Aorta (tissue), 5 donors: Measurements from ENCODE around the gene ZMYND19. TPM values are rescaled to one million over a fixed set of nuclear protein-coding genes. Genes with fewer than 3 reads are reported as not detected.

Source experiments
- ATAC-seq: fragments of 200-7000 bp; cut with Tn5 transposase; one replicate; pipeline ENCODE4 v1.9.1; 2022; ENCODE audit warnings: moderate library complexity; ENCODE audit not compliant: low FRiP score
- DNase-seq, 2 donors: peaks; one replicate each; pipeline ENCODE4 v3.0.0-alpha.2; 2020
- H3K27ac ChIP-seq, 2 donors: one replicate each; pipeline ENCODE4 v1.5.1; 2013; ENCODE audit warnings: low read length in 2 of 2, mild to moderate bottlenecking in 2 of 2, moderate library complexity in 2 of 2, control low read depth in 1 of 2, inconsistent platforms in 1 of 2, low read depth in 1 of 2
- H3K27me3 ChIP-seq, 2 donors: one replicate each; pipeline ENCODE4 v1.6.1; 2013; ENCODE audit warnings: control low read depth in 1 of 2, low read length in 1 of 2, mild to moderate bottlenecking in 1 of 2, moderate library complexity in 1 of 2; ENCODE audit not compliant: insufficient read depth in 2 of 2, control insufficient read depth in 1 of 2
- H3K36me3 ChIP-seq, 2 donors: one replicate each; pipeline ENCODE4 v1.6.1; 2013; ENCODE audit warnings: control low read depth in 1 of 2, low read length in 1 of 2, mild to moderate bottlenecking in 1 of 2; ENCODE audit not compliant: insufficient read depth in 2 of 2, control insufficient read depth in 1 of 2
- H3K4me1 ChIP-seq, 2 donors: one replicate each; pipeline ENCODE4 v1.6.1; 2013; ENCODE audit warnings: low read length in 2 of 2, control low read depth in 1 of 2, mild to moderate bottlenecking in 1 of 2, moderate library complexity in 1 of 2; ENCODE audit not compliant: insufficient read depth in 2 of 2, control insufficient read depth in 1 of 2
- H3K4me3 ChIP-seq, 2 donors: one replicate each; pipeline ENCODE4 v1.5.1; 2013; ENCODE audit warnings: low read length in 2 of 2, control low read depth in 1 of 2, mild to moderate bottlenecking in 1 of 2
- H3K9me3 ChIP-seq: one replicate; pipeline ENCODE4 v1.6.1; 2013; ENCODE audit warnings: mild to moderate bottlenecking, low read length; ENCODE audit not compliant: control insufficient read depth
- WGBS, 2 donors: extraction: QIAGEN DNeasy Blood & Tissue Kit; methylation state at CpG; one replicate each; pipeline ENCODE4 v1.1.7; 2013; 5-methylcytosine and 5-hydroxymethylcytosine counted together
- intact Hi-C, 2 donors: fragments of 100-400 bp; cut with DNase I; formaldehyde crosslinking; loops; one replicate each; pipeline versions ENCODE4 v1.14.2 to v1.15.0; 2022
- polyA plus RNA-seq, 2 donors: library from polyadenylated mRNA; stranded (reverse); fragments of 200-250 nt; gene quantifications; one replicate each; pipeline ENCODE4 v1.2.3, GENCODE V29; 2013
- total RNA-seq, 2 donors: library from RNA; stranded (reverse); fragmentation: NEBNext Ultra II Directional; extraction: Animal tissue kit (Norgen Biotek cat#: 25700); gene quantifications; one replicate each; pipeline ENCODE4 v1.2.1, GENCODE V29; 2021
- donor health status: healthy with polysubstance abuse.
- donor health status: Bipolar disorder and iron deficiency.
- donor health status: DM: no; HTN: no; CAD: no.
- donor health status: DM: no; HTN: no; CAD: no.
- donor health status: DM: yes; HTN: yes; CAD: no.

ZMYND19 gene
- total and polyA plus RNA-seq, 4 donors = 8.0 to 15.0 (median 11.5) TPM

GRCh38 chr9:137618105-137619067, 28.1 kb upstream of the ZMYND19 start, which contains the start of gene EHMT1:
TSS of gene EHMT1 (plus strand) at chr9:137619005. CDS start at chr9:137619029, 24 bp downstream.
- Histone ChIP-seq H3K9me3 (no peaks in the 10 kb centered on the region), H3K4me3 (peak within 1 kb of the TSS; percentile 90 to 92), H3K27me3 (no peaks in the 10 kb centered on the region), H3K4me1 (no peaks in the 10 kb centered on the region), H3K36me3 (no peaks in the 10 kb centered on the region), H3K27ac (peak within 1 kb of the TSS; percentile 14 to 85)
- 1% methylated on average over 69 to 94 of the region's 94 CpGs for WGBS, 2 donors
- intact Hi-C loops = no loop called here
- DNase-seq = peak; percentile 90 to 95
- peak; percentile 92 for ATAC-seq

- Histone ChIP-seq H3K36me3 (no peaks in the 10 kb centered on the region), H3K9me3 (no peaks in the 10 kb centered on the region), H3K4me3 (no peak overlapping the region), H3K4me1 (no peaks in the 10 kb centered on the region), H3K27me3 (no peaks in the 10 kb centered on the region), H3K27ac (no peak overlapping the region)
- 89% methylated on average over 19 of the region's 19 CpGs for WGBS, 2 donors
- intact Hi-C loops = no loop called here
- no peak for DNase-seq
- no peak for ATAC-seq
These were observed 25.1 kb upstream of the ZMYND19 start for GRCh38 chr9:137615387-137615871.

- Histone ChIP-seq H3K4me1 (no peaks in the 10 kb centered on the region), H3K27ac (no peak overlapping the region), H3K9me3 (no peaks in the 10 kb centered on the region), H3K4me3 (no peak overlapping the region), H3K27me3 (no peaks in the 10 kb centered on the region), H3K36me3 (no peaks in the 10 kb centered on the region)
- DNase-seq (no peak), ATAC-seq (no peak)
- WGBS, 2 donors = 91 to 94% methylated on average over 25 of the region's 25 CpGs
- intact Hi-C loops = no loop called here
These were observed 24.5 kb upstream of the ZMYND19 start for GRCh38 chr9:137614631-137615386.

GRCh38 chr9:137613738-137614523, 23.6 kb upstream of the ZMYND19 start:
- no peaks in the 10 kb centered on the region for H3K27me3 ChIP-seq
- ATAC-seq (no peak), DNase-seq (no peak)
- intact Hi-C loops = no loop called here
- H3K4me3 ChIP-seq = no peak overlapping the region
- H3K27ac ChIP-seq = no peak overlapping the region
- H3K4me1 ChIP-seq = no peaks in the 10 kb centered on the region
- H3K36me3 ChIP-seq = no peaks in the 10 kb centered on the region
- 93 to 94% methylated on average over 27 of the region's 27 CpGs for WGBS, 2 donors
- H3K9me3 ChIP-seq = no peaks in the 10 kb centered on the region

- intact Hi-C loops = no loop called here
- Histone ChIP-seq H3K27me3 (no peaks in the 10 kb centered on the region), H3K4me3 (no peak overlapping the region), H3K36me3 (no peaks in the 10 kb centered on the region), H3K4me1 (no peaks in the 10 kb centered on the region), H3K27ac (no peak overlapping the region), H3K9me3 (no peaks in the 10 kb centered on the region)
- no peak for DNase-seq
- 86 to 91% methylated on average over 5 of the region's 5 CpGs for WGBS, 2 donors
- ATAC-seq = no peak
These were observed 22.9 kb upstream of the ZMYND19 start for GRCh38 chr9:137613259-137613658.

GRCh38 chr9:137612741-137613142, 22.4 kb upstream of the ZMYND19 start:
- Histone ChIP-seq H3K27me3 (no peaks in the 10 kb centered on the region), H3K4me3 (no peak overlapping the region), H3K27ac (no peak overlapping the region), H3K4me1 (no peaks in the 10 kb centered on the region), H3K36me3 (no peaks in the 10 kb centered on the region), H3K9me3 (no peaks in the 10 kb centered on the region)
- intact Hi-C loops = no loop called here
- WGBS, 2 donors = 55 to 63% methylated on average over 8 of the region's 8 CpGs
- ATAC-seq (no peak), DNase-seq (no peak)

GRCh38 chr9:137611623-137612609, 21.6 kb upstream of the ZMYND19 start:
- no peaks in the 10 kb centered on the region for H3K4me1 ChIP-seq
- DNase-seq = peak in 1 of 2 donors; percentile 64
- ATAC-seq = peak; percentile 6
- no peaks in the 10 kb centered on the region for H3K9me3 ChIP-seq
- no peak overlapping the region for H3K4me3 ChIP-seq
- 45 to 46% methylated on average over 21 of the region's 21 CpGs for WGBS, 2 donors
- no peaks in the 10 kb centered on the region for H3K27me3 ChIP-seq
- intact Hi-C loops = no loop called here
- no peaks in the 10 kb centered on the region for H3K36me3 ChIP-seq
- H3K27ac ChIP-seq = no peak overlapping the region
